Stimulated activated CD8-positive, alpha-beta memory T cell treated with anti-CD3 and anti-CD28 coated beads, Interleukin-12 subunit alpha, Interleukin-12 subunit beta, amount 100 ng/mL, for 1 hour (primary cell): ENCODE measurements around the gene RGS10.
"Not testable (repeated sequence)": the region's sequence is repeated elsewhere in the genome, so short reads cannot be mapped to it uniquely, and the experiment has no call there.

ENCODE experiments used
- DNase-seq: peaks from one replicate; pipeline ENCODE4 v3.0.0-alpha.2; 2020; ENCODE audit warnings: low read depth

Gene RGS10

GRCh38 chr10:119538632-119539358, 3.7 kb downstream of the RGS10 start:
- DNase-seq = no peak

GRCh38 chr10:119537953-119538630, 4.4 kb downstream of the RGS10 start:
- no peak for DNase-seq

- DNase-seq = no peak
Observed at GRCh38 chr10:119536508-119537025, 6.0 kb downstream of the RGS10 start.

DNA sequence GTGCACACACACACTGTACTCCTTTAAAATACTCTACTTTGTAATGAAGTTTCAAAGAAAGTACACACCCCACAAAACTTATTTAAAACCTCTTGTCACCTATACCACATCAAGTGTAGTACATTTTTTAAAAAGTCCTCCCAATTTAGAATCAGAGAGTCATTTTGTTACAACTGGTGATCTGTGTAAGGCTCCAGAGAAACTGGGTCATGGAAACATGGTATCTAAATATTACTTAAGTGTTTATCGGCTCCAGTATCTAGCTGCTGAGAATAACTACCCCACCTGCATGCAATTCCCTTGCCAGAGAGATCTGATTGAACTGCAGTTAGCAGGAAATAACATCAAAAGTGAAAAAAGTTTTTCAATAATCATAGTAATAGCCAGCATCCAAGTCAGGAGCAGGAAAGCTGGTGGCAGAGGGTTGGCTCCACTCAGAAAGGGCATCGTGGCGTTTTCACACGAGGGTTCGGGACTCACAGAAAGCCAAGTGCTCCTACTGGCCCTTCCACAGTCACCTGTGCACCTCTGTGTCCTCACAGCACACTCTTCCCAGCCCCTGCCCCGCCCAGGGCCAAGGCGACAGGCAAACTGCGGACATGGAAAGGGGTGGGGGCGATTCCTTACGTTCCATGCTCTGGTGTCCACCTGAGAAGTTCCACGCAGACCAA, 6.5 kb downstream of the RGS10 start:
- DNase-seq = no peak

GRCh38 chr10:119535305-119535704, 7.2 kb downstream of the RGS10 start:
- DNase-seq = no peak

DNA sequence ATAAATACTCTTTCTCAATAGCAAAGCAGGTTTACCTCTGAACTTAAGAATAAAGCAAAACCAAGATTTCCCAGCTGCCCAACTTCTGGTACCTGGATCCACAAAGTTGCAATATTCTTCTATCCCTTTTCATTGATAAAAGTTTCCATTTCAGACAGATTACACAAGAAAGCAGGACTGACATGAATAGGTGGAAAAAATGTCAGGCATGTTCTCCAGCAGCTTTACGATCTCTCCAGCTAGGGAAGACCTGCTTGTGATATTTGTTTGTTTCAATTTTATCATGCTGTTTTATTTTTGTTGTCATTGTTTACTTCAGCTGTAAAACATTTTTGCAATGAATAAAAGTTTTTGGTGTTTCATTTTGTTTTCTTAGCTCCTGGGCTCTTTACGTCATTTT, 9.0 kb downstream of the RGS10 start:
- DNase-seq = no peak

DNA sequence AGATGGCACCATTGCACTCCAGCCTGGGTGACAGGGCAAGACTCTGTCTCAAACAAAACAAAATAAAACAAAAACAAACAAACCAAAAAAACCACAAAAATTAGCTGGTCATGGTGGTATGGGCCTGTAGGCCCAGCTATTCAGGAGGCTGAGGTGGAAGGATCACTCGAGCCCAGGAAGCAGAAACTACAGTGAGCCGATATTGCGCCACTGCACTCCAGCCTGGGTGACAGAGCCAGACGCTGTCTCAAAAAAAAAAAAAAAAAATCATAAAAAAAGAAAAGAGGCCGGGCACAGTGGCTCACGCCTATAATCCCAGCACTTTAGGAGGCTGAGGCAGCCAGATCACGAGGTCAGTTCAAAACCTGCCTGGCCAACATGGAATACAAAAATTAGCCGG, 9.7 kb downstream of the RGS10 start:
- DNase-seq = not testable (repeated sequence)

GRCh38 chr10:119532251-119532650, 10.3 kb downstream of the RGS10 start:
- not testable (repeated sequence) for DNase-seq

DNA sequence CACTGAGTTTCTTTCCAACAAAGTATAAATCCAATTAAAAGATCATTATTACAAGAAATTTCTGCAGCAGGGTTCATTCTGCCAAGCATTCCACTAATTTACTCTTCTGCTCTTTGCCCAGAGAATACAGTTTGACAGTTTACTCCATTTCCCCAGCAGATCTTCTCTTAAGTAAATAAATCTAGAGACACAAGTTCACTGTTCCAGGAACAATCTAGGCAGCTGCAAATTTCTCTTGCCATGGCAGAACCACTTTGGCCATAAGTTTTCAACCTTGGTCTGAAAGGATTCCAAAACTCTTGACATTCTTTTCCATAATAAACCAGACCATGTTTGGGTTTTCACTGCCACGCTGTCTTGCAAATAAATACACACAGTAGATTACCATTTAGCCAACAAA, 11.5 kb downstream of the RGS10 start:
- DNase-seq = no peak

DNA sequence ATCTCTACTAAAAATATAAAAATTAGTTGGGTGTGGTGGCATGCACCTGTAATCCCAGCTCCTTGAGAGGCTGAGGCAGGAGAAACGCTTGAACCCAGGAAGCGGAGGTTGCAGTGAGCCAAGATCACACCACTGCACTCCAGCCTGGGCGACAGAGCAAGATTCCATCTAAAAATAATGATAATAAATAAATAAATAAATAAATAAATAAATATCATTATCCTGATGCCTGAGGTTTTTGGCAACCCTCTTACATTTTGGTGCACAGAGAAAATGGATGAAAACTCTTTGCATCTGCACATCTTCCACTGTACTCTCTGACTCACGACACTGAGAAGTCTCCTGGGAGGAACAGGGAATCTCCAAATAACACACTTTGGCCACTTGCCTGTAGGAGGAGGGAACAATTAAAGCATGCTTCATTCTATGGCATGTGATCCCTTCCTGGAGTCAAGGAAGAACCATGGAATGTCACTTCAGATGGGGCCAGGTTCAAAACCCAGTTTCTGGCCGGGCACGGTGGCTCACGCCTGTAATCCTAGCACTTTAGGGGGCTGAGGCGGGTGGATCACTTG, 13.8 kb downstream of the RGS10 start:
- DNase-seq = not testable (repeated sequence)

DNA sequence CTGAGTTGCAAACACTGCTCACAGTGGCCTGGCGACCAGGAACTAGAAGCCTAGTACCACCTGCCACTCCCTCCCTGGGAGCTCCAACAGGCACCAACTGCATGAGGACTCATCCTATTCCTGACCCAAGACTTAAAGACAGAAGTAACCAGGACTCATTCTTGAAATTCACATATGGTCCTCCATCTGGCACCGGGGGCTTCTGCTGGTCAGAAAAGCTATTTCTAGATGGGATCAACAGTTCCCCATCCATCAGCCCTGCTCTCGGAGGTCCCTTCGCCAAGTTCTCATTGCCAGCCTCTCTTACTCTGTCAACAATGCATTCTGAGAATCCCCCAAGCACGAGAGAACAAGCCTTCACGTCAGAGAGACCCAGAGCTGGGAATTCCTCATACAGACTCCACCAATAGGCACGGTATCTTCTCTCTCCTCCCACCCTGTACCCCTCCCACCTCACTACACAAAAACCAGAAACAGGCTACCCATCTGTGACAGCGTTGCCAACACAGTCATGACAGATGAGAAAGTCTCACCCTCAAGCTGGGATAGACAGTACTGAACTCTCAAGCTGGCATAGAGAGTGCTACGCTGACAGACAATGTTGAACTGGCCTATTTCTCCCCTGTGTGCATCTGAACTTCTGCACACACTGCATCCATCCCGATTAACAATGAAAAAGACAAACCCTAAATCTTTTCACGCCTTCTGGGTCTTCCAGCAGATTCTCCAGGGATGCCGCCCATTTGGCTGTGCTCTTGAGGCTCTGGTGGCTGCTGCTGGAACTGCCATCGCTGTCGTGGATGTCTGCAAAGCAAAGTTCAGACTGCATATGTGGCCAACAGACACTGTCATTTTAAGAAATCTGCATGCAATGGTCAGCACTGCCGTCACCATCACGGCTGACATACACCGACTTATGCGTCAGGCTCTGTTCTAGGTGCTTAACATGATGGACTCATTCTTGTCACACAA, 15.6 kb downstream of the RGS10 start:
- no peak for DNase-seq

DNA sequence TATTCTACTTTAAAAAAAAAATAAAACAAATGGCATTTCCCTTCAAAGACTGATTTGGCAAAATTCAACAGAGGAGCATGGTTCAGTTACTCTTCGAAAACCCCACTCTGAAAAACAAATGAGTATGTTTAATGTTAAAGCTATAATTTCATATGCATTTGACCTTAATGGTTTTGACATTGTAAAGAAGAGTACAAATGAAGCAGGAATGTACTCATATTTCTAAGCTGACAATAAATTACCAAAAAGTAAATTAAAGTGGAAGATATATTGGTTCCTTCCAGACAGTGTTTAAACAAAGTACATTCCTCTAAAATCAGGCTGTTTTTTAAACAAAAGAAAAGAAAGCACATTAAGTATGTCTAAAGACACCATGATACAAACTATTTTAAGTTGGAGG, 16.4 kb downstream of the RGS10 start:
- no peak for DNase-seq

DNA sequence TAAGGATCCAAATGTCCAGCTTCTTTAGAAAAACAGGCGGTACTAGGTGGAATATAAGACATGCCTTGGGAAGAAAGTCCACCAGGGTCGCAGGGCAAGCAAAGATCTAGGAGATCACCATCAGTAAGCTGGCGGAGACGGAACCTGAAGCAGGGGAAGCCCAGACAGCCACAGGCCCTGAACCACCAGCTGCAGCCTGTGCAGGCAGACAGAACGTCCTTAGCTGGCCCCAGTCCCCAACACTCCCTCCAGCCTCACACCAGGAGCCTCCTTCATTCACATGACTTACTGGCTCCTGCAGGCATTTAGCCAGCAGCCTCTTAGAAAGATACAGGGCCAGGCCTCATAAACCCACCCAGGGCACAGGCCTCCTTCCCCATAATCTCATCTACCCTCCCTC, 17.4 kb downstream of the RGS10 start:
- no peak for DNase-seq

DNA sequence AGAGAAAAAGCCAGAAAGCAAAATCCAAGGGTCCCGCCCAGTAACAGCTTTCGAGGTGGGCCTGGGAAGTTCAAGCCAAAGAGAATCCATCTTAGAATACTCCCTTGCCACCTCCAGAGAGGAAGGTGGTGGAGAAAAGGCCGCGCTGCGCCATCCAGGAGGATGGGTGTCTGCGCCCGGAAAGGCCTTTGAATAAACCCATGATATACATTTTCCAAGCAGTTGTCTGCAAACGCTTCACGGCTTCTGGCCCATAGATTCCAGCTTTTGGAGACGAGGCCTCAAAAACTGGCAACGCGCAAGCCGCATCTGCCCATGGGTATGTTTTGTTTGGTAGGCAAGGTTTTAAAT, 17.8 kb downstream of the RGS10 start:
- DNase-seq = no peak

- DNase-seq = no peak
Observed at GRCh38 chr10:119523895-119524719, 18.4 kb downstream of the RGS10 start.

GRCh38 chr10:119522747-119523426, 19.6 kb downstream of the RGS10 start:
- DNase-seq = no peak

DNA sequence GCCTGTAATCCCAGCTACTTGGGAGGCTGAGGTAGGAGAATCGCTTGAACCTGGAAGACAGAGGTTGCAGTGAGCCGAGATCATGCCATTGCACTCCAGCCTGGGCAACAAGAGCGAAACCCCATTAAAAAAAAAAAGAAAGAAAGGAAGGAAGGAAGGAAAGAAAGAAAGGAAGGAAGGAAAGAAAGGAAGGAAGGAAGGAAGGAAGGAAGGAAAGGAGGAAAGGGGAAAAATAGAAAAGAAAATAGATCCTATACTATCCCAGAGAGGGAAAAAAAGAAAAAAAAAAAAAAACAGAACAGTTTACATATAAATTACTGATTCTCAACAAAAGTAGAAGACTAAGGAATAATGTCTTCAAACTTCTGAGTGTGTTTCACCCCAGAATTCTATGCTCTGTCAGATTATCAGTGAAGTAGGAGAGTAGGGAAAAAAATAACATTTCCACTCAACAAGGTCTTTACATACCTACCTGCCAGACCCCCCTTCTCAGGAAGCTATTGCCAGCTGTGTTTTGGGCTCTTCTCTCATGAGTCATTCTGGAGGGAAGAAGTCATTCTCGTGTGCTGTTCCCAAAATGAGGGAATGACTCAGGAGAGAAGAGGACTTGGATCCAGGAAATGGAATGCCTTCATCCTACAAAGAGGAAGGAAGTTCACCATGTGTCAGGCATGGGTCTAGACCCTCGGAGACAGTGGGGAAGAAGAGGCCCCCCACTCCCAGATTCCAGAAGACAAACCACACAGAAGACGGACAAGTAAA, 20.9 kb downstream of the RGS10 start:
- DNase-seq = no peak

- no peak for DNase-seq
Observed at GRCh38 chr10:119520283-119520682, 22.2 kb downstream of the RGS10 start.

DNA sequence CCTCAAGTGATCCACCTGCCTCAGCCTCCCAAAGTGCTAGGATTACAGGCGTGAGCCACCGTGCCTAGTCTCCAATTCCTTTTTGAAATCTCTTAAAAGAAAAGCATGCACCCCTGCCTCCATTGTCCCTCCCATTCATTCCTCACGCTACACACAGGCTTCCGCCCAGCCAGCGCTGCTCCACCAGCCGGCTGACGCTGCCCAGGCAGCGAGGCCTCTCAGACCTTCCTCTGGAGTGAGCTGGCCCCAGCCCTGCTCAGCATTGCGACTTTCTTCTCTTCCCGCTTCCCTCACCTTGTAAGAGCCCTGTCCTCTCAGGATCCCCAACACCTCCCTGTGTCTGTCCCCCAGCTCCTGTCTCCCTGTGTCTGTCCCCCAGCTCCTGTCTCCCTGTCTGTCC, 23.6 kb downstream of the RGS10 start:
- no peak for DNase-seq
